Gastroesophageal sphincter (tissue), 4 donors: Measurements from ENCODE around the gene SYCP1. TPM values are rescaled to one million over a fixed set of nuclear protein-coding genes. Genes with fewer than 3 reads are reported as not detected.

Source experiments
- ATAC-seq: fragments of 150-250 bp; one replicate; pipeline ENCODE4 v1.9.1; 2016; ENCODE audit warnings: mild to moderate bottlenecking, moderate library complexity
- H3K27ac ChIP-seq, 4 donors: fragments of 200-600 bp; sonication (generic) in 3 of 4; 1 replicate in 3 of 4; 2 replicates in 1 of 4; pipeline ENCODE4 v1.5.1; 2016 to 2019
- H3K27me3 ChIP-seq: fragments of 200-600 bp; sonication (generic); one replicate; pipeline ENCODE4 v1.5.1; 2019
- H3K36me3 ChIP-seq, 2 donors: fragments of 200-600 bp; sonication (generic); one replicate each; pipeline ENCODE4 v1.5.1; 2019; ENCODE audit warnings: control low read depth in 1 of 2
- H3K4me1 ChIP-seq, 3 donors: fragments of 200-600 bp; sonication (generic); 1 replicate in 2 of 3; 2 replicates in 1 of 3; pipeline ENCODE4 v1.5.1; 2016 to 2019; ENCODE audit warnings: control low read depth in 2 of 3
- H3K4me3 ChIP-seq, 2 donors: fragments of 200-600 bp; sonication (generic); one replicate each; pipeline ENCODE4 v1.5.1; 2019; ENCODE audit warnings: mild to moderate bottlenecking in 1 of 2, moderate library complexity in 1 of 2
- H3K9me3 ChIP-seq, 3 donors: fragments of 200-600 bp; sonication (generic); one replicate each; pipeline ENCODE4 v1.5.1; 2017 to 2019; ENCODE audit warnings: control low read depth in 2 of 3
- CTCF ChIP-seq, 4 experiments: fragments of 200-600 bp in 2 of 4; fragments of 450-650 bp in 2 of 4; sonication (generic) in 1 of 4; IDR thresholded peaks; one replicate each; pipeline ENCODE4 v1.5.1; 2017 to 2019; ENCODE audit warnings: antibody characterized with exemption in 4 of 4, mild to moderate bottlenecking in 2 of 4, moderate library complexity in 2 of 4
- EP300 ChIP-seq: sonication (generic); formaldehyde crosslinking; IDR thresholded peaks from one replicate; pipeline ENCODE4 v1.6.1; 2017; ENCODE audit warnings: antibody characterized with exemption, mild to moderate bottlenecking
- POLR2A ChIP-seq, 2 donors: fragments of 450-650 bp; IDR thresholded peaks; one replicate each; pipeline ENCODE4 v1.6.1; 2017; ENCODE audit warnings: antibody characterized with exemption in 2 of 2, mild to moderate bottlenecking in 2 of 2, moderate library complexity in 1 of 2
- POLR2AphosphoS5 ChIP-seq: sonication (generic); formaldehyde crosslinking; IDR thresholded peaks from one replicate; pipeline ENCODE4 v1.6.1; 2017; ENCODE audit warnings: antibody characterized with exemption
- whole genome bisulfite sequencing, 2 donors: methylation state at CpG; one replicate each; pipeline ENCODE4 v1.1.5; 2018; ENCODE audit warnings: low coverage in 1 of 2; 5-methylcytosine and 5-hydroxymethylcytosine counted together
- total RNA-seq, 4 donors: library from RNA; depleted of rRNA; stranded (reverse); fragments of >200 nt; gene quantifications; one replicate each; pipeline ENCODE4 v1.1.0, GENCODE V29; 2016

The SYCP1 gene
- total RNA-seq, 4 donors from 2014 or later, result not detected

- WGBS, 2 donors, result 54 to 83% methylated on average over 2 to 5 of the region's 5 CpGs
- Histone ChIP-seq H3K9me3 (no peaks in the 10 kb centered on the region), H3K4me1 (no peaks in the 10 kb centered on the region), H3K4me3 (no peak overlapping the region), H3K27me3 (peaks cover 8% of the 10 kb centered on the region), H3K27ac (no peak overlapping the region), H3K36me3 (no peaks in the 10 kb centered on the region)
- ATAC-seq, result no peak
- TF ChIP-seq POLR2A (IDR thresholded peaks at IDR 0.05), result no peak
- TF ChIP-seq EP300, result no peak
- no peak for TF ChIP-seq CTCF (IDR thresholded peaks at IDR 0.05)
- no peak for TF ChIP-seq POLR2AphosphoS5
Observed at GRCh38 chr1:114831276-114831994, 23.2 kb upstream of the SYCP1 start.

- no peak overlapping the region for H3K27ac ChIP-seq
- H3K36me3 ChIP-seq, result no peaks in the 10 kb centered on the region
- ATAC-seq, result no peak
- no peaks in the 10 kb centered on the region for H3K4me1 ChIP-seq
- WGBS, 2 donors, result 66 to 83% methylated on average over 4 of the region's 4 CpGs
- TF ChIP-seq POLR2A (IDR thresholded peaks at IDR 0.05) (no peak), EP300 (no peak), CTCF (IDR thresholded peaks at IDR 0.05) (no peak), POLR2AphosphoS5 (no peak)
- H3K9me3 ChIP-seq, result no peaks in the 10 kb centered on the region
- H3K27me3 ChIP-seq, result peaks cover 8% of the 10 kb centered on the region
- H3K4me3 ChIP-seq, result no peak overlapping the region
Observed at GRCh38 chr1:114832057-114832456, 22.6 kb upstream of the SYCP1 start.

GRCh38 chr1:114833421-114833820, 21.2 kb upstream of the SYCP1 start:
- Histone ChIP-seq H3K4me3 (no peak overlapping the region), H3K27ac (no peak overlapping the region), H3K27me3 (peaks cover 8% of the 10 kb centered on the region), H3K9me3 (no peaks in the 10 kb centered on the region), H3K4me1 (no peaks in the 10 kb centered on the region), H3K36me3 (no peaks in the 10 kb centered on the region)
- 91% methylated on average over 3 of the region's 4 CpGs; no CpG with 5 or more reads in 1 of the 2 donors for WGBS, 2 donors
- no peak for TF ChIP-seq EP300
- TF ChIP-seq CTCF (IDR thresholded peaks at IDR 0.05), result no peak
- TF ChIP-seq POLR2A (IDR thresholded peaks at IDR 0.05), result no peak
- TF ChIP-seq POLR2AphosphoS5, result no peak
- no peak for ATAC-seq

- Histone ChIP-seq H3K4me1 (no peaks in the 10 kb centered on the region), H3K27ac (no peak overlapping the region), H3K9me3 (no peaks in the 10 kb centered on the region), H3K36me3 (no peaks in the 10 kb centered on the region), H3K27me3 (peaks cover 11% of the 10 kb centered on the region), H3K4me3 (no peak overlapping the region)
- no peak for ATAC-seq
- 60 to 79% methylated on average over 3 to 5 of the region's 5 CpGs for WGBS, 2 donors
- TF ChIP-seq CTCF (IDR thresholded peaks at IDR 0.05) (no peak), POLR2A (IDR thresholded peaks at IDR 0.05) (no peak), POLR2AphosphoS5 (no peak), EP300 (no peak)
Observed at GRCh38 chr1:114844270-114844669, 10.4 kb upstream of the SYCP1 start.

- no peaks in the 10 kb centered on the region for H3K36me3 ChIP-seq
- ATAC-seq, result no peak
- 76 to 89% methylated on average over 3 to 9 of the region's 15 CpGs for WGBS, 2 donors
- H3K27me3 ChIP-seq, result peaks cover 45% of the 10 kb centered on the region
- H3K4me3 ChIP-seq, result no peak overlapping the region
- TF ChIP-seq CTCF (IDR thresholded peaks at IDR 0.05) (no peak), POLR2AphosphoS5 (no peak), POLR2A (IDR thresholded peaks at IDR 0.05) (no peak), EP300 (no peak)
- no peaks in the 10 kb centered on the region for H3K4me1 ChIP-seq
- H3K27ac ChIP-seq, result no peak overlapping the region
- peaks cover 0 to 6% (median 0%) of the 10 kb centered on the region in 3 donors for H3K9me3 ChIP-seq
Observed at GRCh38 chr1:114853584-114853983, 1.1 kb upstream of the SYCP1 start.
